ENCODE results near the gene DENND10. TPM values are rescaled to one million over a fixed set of nuclear protein-coding genes. Genes with fewer than 3 reads are reported as not detected.
A peak's percentile ranks its signal among the peaks of the same experiment; 100 is the strongest.

DENND10 gene
- total RNA-seq, 6 experiments from 2014 or later: 24.0 to 46.4 (median 36.1) TPM

DNA sequence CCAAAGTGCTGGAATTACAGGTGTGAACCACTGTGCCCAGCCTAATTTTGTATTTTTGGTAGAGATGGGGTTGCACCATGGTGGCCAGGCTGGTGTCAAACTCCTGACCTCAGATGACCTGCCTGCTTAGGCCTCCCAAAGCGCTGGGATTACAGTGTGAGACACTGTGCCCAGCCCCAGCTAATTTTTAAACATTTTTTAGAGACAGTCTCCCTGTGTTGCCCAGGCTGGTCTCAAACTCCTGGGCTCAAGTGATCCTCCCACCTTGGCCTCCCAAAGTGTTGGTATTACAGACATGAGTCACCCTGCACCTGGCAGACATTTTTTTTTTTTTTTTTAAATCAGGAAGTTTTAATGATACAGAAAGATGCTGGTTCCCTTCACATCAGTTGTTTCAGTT is 15.5 kb downstream of the DENND10 start:
- peaks cover 0 to 46% (median 16%) of the 10 kb centered on the region in 4 donors for H3K4me1 ChIP-seq
- intact Hi-C loops (cut with DNase I): no loop called here
- H3K27me3 ChIP-seq: no peaks in the 10 kb centered on the region
- H3K27ac ChIP-seq: peak overlapping the region; percentile 63 to 90 (median 84)
- ATAC-seq (peak in 1 of 4 donors; percentile 2), DNase-seq (no peak)
- WGBS (ENCODE audit: insufficient coverage, low coverage, low lambda C conversion rate, missing lambda C conversion rate): 29% methylated on average over 1 of the region's 1 CpG
- TF ChIP-seq POLR2A (IDR thresholded peaks at IDR 0.05): no peak
- peaks cover 0 to 21% (median 3%) of the 10 kb centered on the region in 4 donors for H3K36me3 ChIP-seq
- no peak overlapping the region for H3K4me3 ChIP-seq
- no peaks in the 10 kb centered on the region for H3K9me3 ChIP-seq

GRCh38 chr10:119120413-119120867 is 16.5 kb downstream of the DENND10 start:
- Histone ChIP-seq H3K27me3 (no peaks in the 10 kb centered on the region), H3K36me3 (peaks cover 0 to 25% (median 3%) of the 10 kb centered on the region in 4 donors), H3K4me3 (no peak overlapping the region), H3K4me1 (peaks cover 0 to 39% (median 15%) of the 10 kb centered on the region in 4 donors), H3K9me3 (no peaks in the 10 kb centered on the region), H3K27ac (peak overlapping the region; percentile 66 to 90 (median 84))
- TF ChIP-seq CTCF (IDR thresholded peaks at IDR 0.05): no peak
- no peak for TF ChIP-seq POLR2A (IDR thresholded peaks at IDR 0.05)
- 23% methylated on average over 4 of the region's 4 CpGs for WGBS (ENCODE audit: insufficient coverage, low coverage, low lambda C conversion rate, missing lambda C conversion rate)
- DNase-seq: no peak
- peak; percentile 85 to 95 (median 89) for ATAC-seq
- intact Hi-C loops (cut with DNase I): no loop called here

GRCh38 chr10:119120875-119121274 is 17.0 kb downstream of the DENND10 start:
- intact Hi-C loops (cut with DNase I): no loop called here
- WGBS (ENCODE audit: insufficient coverage, low coverage, low lambda C conversion rate, missing lambda C conversion rate): 63% methylated on average over 2 of the region's 2 CpGs
- ATAC-seq: peak in 2 of 4 donors; percentile 3 to 18
- peak overlapping the region; percentile 66 to 90 (median 84) for H3K27ac ChIP-seq
- no peaks in the 10 kb centered on the region for H3K9me3 ChIP-seq
- TF ChIP-seq CTCF (IDR thresholded peaks at IDR 0.05) (no peak), POLR2A (IDR thresholded peaks at IDR 0.05) (no peak)
- no peak overlapping the region for H3K4me3 ChIP-seq
- H3K27me3 ChIP-seq: no peaks in the 10 kb centered on the region
- no peak for DNase-seq
- peaks cover 0 to 37% (median 15%) of the 10 kb centered on the region in 4 donors for H3K4me1 ChIP-seq
- H3K36me3 ChIP-seq: peaks cover 0 to 29% (median 3%) of the 10 kb centered on the region in 4 donors

GRCh38 chr10:119125942-119126341 is 22.0 kb downstream of the DENND10 start:
- no peak for ATAC-seq
- no peak for DNase-seq
- Histone ChIP-seq H3K36me3 (peaks cover 0 to 26% (median 3%) of the 10 kb centered on the region in 4 donors), H3K4me1 (peaks cover 0 to 15% (median 5%) of the 10 kb centered on the region in 4 donors), H3K4me3 (no peak overlapping the region), H3K27me3 (no peaks in the 10 kb centered on the region), H3K27ac (no peak overlapping the region), H3K9me3 (no peaks in the 10 kb centered on the region)
- no peak for TF ChIP-seq CTCF (IDR thresholded peaks at IDR 0.05)
- TF ChIP-seq POLR2A (IDR thresholded peaks at IDR 0.05): no peak
- 100% methylated on average over 2 of the region's 2 CpGs for WGBS (ENCODE audit: insufficient coverage, low coverage, low lambda C conversion rate, missing lambda C conversion rate)
- intact Hi-C loops (cut with DNase I): no loop called here

DNA sequence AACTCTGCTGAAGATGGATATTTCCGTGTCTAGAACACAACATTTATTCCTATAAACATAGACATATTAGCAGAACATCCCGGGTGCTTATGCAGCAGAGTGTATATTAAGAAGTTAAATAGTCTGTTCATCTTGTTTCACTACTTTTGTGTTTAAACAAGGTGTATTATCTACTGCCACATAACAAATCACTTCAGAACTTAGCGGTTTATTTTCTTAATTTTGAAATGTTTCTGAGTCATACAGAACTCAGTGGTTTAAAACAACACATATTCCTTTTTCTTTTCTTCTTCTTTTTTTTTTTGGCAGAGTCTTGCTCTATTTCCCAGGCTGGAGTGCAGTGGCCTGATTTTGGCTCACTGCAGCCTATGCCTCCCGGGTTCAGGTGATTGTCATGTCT is 25.8 kb downstream of the DENND10 start:
- Histone ChIP-seq H3K27ac (no peak overlapping the region), H3K9me3 (no peaks in the 10 kb centered on the region), H3K4me3 (no peak overlapping the region), H3K4me1 (peaks cover 0 to 21% (median 0%) of the 10 kb centered on the region in 4 donors), H3K36me3 (peaks cover 0 to 13% (median 3%) of the 10 kb centered on the region in 4 donors), H3K27me3 (no peaks in the 10 kb centered on the region)
- 91% methylated on average over 4 of the region's 4 CpGs for WGBS (ENCODE audit: insufficient coverage, low coverage, low lambda C conversion rate, missing lambda C conversion rate)
- intact Hi-C loops (cut with DNase I): no loop called here
- DNase-seq (no peak), ATAC-seq (no peak)
- TF ChIP-seq POLR2A (IDR thresholded peaks at IDR 0.05): no peak
- no peak for TF ChIP-seq CTCF (IDR thresholded peaks at IDR 0.05)
